Breast epithelium (tissue), 3 donors: ENCODE results near the gene VMA21.

Experiments used
- CTCF ChIP-seq, 3 donors: fragments of 450-650 bp; IDR thresholded peaks; one replicate each; pipeline ENCODE4 v1.5.1; 2016 to 2017; ENCODE audit warnings: antibody characterized with exemption in 3 of 3, mild to moderate bottlenecking in 3 of 3, moderate library complexity in 3 of 3
- POLR2A ChIP-seq: fragments of 450-650 bp; IDR thresholded peaks from one replicate; pipeline ENCODE4 v1.6.1; 2016; ENCODE audit warnings: antibody characterized with exemption, mild to moderate bottlenecking, moderate library complexity
- POLR2AphosphoS5 ChIP-seq, 3 donors: sonication (generic); formaldehyde crosslinking; IDR thresholded peaks; one replicate each; pipeline ENCODE4 v1.6.1; 2017; ENCODE audit warnings: antibody characterized with exemption in 3 of 3

- TF ChIP-seq CTCF (IDR thresholded peaks at IDR 0.05) (no peak), POLR2A (no peak), POLR2AphosphoS5 (IDR thresholded peaks at IDR 0.05) (no peak)
Observed at GRCh38 chrX:151386838-151387459, 10.1 kb upstream of the VMA21 start.
